B cell (primary cell): ENCODE results near the gene ESRRA.

Experiments
- EZH2 ChIP-seq: IDR thresholded peaks from 2 replicates; pipeline ENCODE4 v1.6.1; 2012; ENCODE audit warnings: borderline replicate concordance, low read depth, mild to moderate bottlenecking, moderate library complexity, low read length; ENCODE audit not compliant: insufficient read depth, poor library complexity, severe bottlenecking
- TF ChIP-seq, protein P1 (sequence below): fragments of 200-600 bp; IDR thresholded peaks from one replicate; pipeline ENCODE4 v1.8.0; 2022; ENCODE audit warnings: antibody characterized with exemption, mild to moderate bottlenecking

- TF ChIP-seq, protein P1, sequence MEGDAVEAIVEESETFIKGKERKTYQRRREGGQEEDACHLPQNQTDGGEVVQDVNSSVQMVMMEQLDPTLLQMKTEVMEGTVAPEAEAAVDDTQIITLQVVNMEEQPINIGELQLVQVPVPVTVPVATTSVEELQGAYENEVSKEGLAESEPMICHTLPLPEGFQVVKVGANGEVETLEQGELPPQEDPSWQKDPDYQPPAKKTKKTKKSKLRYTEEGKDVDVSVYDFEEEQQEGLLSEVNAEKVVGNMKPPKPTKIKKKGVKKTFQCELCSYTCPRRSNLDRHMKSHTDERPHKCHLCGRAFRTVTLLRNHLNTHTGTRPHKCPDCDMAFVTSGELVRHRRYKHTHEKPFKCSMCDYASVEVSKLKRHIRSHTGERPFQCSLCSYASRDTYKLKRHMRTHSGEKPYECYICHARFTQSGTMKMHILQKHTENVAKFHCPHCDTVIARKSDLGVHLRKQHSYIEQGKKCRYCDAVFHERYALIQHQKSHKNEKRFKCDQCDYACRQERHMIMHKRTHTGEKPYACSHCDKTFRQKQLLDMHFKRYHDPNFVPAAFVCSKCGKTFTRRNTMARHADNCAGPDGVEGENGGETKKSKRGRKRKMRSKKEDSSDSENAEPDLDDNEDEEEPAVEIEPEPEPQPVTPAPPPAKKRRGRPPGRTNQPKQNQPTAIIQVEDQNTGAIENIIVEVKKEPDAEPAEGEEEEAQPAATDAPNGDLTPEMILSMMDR, result no peak
- TF ChIP-seq EZH2, result no peak
Observed at GRCh38 chr11:64292460-64293254, 12.7 kb upstream of the ESRRA start.
